ENCODE results near the gene GCNT3.
"Not testable (repeated sequence)": the region's sequence is repeated elsewhere in the genome, so short reads cannot be mapped to it uniquely, and the experiment has no call there.

GCNT3 gene

DNA sequence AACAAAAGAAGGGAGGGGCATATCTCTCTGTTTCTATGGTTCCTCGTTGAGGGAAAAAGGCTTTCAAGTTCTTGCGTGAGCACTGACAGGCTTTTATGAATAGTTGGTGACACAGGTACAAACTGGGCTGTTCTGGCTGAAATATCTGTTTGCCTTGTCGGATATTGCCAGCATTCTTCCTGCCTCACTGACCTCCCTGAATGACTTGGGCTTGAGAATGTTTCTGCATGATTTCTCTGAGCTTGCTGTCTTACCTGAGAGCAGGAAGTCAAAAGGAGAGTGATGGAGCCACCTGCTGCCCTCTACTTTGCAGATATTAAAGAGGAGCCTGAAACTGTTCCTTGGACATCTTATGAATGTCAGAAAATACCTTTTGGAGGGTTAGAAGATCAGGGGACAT, 4.8 kb downstream of the GCNT3 start:
- no peak for DNase-seq (ENCODE audit: low spot score)

DNA sequence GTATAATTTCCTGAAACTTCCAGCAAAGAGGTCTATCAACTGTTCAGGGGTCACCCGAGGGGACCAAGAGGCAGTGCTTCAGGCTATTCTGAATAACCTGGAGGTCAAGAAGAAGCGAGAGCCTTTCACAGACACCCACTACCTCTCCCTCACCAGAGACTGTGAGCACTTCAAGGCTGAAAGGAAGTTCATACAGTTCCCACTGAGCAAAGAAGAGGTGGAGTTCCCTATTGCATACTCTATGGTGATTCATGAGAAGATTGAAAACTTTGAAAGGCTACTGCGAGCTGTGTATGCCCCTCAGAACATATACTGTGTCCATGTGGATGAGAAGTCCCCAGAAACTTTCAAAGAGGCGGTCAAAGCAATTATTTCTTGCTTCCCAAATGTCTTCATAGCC, 6.8 kb downstream of the GCNT3 start:
- DNase-seq (ENCODE audit: low spot score) = no peak

DNA sequence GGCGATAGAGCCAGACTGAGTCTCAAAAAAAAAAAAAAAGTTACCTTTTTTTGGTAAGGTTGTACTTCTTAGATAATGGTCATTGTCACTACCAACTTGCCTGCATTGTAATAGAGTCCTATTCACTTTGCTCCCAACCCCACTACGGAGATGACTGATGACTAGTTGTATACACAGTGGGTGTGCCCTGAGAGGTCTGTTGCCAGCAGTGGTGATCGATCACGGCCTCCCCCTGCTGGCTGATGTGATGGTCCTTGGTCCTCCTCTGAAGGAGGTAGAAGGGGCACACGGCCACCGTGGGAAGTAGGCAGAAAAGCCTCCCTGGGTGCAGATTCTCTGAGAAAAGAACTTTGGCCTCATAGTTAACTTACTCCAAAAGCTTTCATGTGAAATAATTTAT, 10.7 kb downstream of the GCNT3 start:
- DNase-seq (ENCODE audit: low spot score) = peak; percentile 78

DNA sequence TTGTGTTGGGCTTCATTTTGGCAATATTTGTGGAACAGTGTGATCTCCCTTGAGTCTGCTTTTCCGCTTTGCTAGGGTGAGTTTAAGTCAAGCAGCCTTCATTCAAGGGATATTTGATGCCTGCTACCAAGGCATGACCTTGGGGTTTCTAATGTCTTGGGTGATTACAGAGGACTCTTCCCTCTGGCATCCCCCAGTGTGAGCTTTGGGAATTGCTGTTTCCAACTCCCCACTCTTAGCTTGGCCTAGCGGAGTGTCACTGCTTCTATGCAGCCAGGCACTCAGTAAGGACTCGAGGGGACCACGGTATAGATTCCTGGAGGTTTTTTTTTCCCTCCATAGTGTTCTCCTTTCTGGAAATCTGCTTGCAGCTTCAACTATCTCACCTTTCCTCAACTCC, 21.1 kb downstream of the GCNT3 start:
- DNase-seq (ENCODE audit: low spot score) = no peak

DNA sequence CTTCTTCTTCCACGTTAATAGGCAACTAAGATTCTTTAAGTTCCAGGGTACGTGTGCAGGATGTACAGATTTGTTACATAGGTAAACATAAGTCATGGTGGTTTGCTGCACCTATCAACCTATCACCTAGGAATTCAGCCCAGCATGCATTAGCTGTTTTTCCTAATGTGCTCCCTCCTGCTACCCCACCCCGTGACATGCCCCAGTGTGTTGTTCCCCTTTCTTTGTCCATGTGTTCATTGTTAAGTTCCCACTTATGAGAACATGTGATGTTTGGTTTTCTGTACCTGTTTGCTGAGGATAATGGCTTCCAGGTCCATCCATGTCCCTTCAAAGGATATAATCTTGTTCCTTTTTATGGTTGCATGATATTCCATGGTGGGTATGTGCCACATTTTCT, 24.6 kb downstream of the GCNT3 start:
- DNase-seq (ENCODE audit: low spot score) = no peak

DNA sequence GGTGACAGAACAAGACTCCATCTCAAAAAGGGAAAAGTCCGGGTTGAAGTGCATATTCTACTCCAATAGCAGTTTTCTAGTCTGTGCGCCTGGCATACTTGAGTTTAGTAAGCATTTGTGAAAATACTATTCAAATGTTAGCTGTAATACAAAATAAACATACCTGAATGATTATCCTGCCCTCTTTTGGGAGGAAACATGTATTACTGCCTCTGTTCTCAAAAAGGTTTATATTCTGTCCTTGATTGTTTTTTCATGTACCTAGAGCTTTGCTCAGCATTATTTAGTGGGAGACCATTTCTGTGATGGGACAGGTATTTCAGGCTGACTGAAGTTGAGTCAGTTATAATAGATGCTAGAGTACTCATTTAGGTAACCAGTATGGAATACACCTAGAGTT, 25.9 kb downstream of the GCNT3 start:
- not testable (repeated sequence) for DNase-seq (ENCODE audit: low spot score)

DNA sequence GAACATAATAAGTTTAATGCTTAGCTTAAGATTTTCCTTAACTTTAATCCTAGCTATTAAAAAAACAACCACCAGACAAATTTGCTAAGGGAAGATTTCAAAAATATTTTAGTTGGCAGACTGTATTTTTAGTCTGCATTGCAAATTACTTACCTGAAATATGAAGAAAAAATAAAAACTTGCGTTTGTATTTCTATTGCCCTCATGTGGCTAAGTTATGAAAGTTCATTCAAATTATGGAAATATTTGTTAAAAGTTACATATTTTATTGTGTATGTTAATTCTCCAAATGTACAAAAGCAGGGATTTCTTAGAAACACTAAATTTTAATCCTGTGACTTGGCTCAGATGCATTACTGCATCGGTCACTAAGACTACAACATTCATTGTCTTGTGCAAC, 30.8 kb downstream of the GCNT3 start:
- no peak for DNase-seq (ENCODE audit: low spot score)

DNA sequence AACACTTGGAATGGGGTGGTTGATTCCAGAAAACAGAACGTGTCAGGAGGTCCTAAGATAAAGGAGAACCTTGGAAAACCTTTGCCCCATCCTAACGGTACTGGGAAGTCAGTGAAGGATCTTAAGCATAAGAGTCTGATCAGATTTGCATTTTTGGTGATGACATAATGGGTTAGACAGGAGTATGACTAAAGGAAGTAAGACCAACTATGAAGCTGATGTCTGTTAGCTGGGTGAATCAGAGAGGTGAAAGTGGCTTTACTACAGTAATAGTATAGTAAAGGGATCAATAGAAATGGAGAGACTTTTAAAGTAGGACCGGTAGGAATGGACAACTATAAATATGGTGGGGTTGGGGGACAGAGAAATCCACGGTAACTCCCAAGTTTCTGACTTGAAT, 33.2 kb downstream of the GCNT3 start:
- DNase-seq (ENCODE audit: low spot score) = no peak

DNA sequence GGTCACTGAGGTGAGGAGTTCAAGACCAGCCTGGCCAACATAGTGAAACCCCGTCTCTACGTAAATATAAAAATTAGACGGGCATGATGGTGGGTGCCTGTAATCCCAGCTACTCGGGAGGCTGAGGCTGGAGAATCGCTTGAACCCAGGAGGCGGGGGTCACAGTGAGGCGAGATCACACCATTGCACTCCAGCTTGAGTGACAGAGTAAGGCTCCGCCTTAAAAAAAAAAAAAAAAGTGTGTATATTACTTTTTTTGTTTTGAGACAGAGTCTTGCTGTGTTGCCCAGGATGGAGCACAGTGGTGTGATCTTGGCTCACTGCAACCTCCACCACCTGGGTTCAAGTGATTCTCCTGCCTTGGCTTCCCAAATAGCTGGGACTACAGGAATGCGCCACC, 34.2 kb downstream of the GCNT3 start:
- DNase-seq (ENCODE audit: low spot score) = not testable (repeated sequence)

DNA sequence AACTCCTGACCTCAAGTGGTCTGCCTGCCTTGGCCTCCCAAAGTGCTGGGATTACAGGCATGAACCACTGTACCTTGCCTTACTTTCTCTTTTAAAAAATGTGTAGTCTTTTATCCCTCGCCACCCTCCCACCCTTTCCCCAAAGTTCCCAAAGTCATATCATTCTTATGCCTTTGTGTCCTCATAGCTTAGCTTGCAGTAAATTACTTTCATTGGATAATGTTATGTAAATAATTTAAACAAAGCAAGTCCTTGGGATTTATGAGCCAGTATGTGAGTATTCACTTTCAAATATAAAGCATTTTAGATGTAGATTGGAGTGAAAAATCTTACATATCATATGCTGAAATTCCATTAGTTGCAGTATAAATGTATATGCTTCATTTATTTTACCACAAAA, 34.7 kb downstream of the GCNT3 start:
- DNase-seq (ENCODE audit: low spot score) = no peak

DNA sequence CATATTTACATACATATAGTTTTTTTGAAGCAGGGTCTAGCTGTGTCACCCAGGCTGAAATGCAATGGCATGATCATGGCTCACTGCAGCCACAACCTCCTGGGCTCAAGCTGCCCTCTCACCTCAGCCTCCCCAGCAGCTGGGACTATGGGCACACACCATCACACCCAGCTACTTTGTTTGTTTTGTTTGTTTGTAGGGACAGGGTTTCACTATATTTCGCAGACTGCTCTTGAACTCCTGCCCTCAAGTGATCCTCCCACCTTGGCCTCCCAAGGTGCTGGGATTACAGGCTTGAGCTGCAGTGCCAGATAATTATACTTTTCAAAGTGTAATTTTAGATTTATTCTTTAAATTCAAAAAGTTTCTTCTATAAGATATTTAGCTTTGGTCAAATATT, 35.5 kb downstream of the GCNT3 start:
- no peak for DNase-seq (ENCODE audit: low spot score)

DNA sequence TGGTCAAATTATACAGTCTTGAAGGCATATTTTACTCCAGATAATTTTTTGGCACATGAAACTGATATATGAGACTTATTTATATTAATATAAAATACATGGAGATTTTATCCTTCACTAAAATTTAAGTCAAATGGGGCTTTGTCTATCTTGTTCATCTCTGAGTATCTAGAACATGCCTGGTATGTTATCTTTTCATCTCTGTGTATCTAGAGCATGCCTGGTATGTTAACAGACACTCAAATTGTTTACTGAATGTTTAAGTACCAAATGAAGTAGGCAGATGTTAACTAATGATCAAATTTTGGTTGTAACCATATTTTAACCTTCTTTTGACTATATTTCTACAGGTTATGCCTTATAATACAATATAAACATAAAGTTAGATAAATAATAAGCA, 38.0 kb downstream of the GCNT3 start:
- DNase-seq (ENCODE audit: low spot score) = no peak

DNA sequence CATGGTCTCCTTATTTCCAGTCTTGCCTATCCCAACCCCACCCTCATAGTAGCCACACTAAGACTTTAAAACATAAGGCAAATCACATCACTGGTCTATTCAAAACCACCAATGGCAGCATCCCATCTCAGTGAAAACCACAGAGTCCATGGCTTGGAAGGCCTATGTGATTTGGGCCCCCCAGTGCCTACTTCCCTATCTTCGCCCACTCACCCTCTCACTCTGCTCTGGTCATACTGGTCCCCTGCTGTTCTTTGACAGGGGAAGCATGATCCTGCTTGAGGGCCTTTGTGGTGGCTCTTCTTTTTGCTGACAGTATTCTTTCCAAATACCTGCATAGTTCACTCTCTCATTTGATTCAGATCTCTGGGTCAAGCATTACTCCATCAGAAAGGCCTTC, 42.5 kb downstream of the GCNT3 start:
- DNase-seq (ENCODE audit: low spot score) = no peak

DNA sequence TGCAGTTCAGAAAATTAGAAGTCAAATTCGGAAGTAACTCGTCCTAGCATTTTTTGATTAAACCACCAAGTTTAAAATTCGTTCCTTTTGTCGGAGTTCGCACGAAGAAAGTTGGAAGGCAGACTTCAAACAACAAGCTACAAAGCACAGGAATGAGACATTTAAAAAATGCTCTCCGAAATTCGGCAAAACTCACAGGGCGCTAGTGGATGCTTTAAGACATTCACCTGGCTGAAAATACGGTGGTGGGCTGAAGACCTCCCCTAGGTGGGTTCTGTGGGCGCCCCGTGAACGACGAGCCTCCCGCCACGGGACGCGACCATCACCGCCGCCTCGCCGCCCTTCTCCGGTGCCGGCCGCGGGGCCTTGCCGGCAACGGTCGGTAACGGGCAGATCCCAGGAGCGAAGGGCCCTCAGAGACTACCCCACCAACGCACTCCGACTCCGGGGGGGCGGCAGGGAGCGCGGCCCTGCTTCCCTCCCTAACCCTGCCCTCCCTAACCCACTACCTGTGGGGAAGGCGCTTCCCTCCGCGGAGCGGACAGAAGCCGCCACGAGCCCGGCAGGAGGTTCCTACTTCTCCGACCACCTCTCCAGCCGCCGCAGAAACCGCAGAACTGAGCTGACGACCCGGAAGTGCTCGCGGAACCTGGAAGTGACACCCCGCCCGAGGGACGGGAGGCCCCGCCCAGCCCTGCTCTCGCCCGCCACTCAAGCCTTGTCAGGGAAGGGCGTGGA, 45.5 kb downstream of the GCNT3 start, which contains the start of gene GTF2A2:
Gene GTF2A2 (minus strand): TSS at position 619 of the 738 bp plus-strand sequence. CDS start 5,238 bp downstream, outside the sequence.
- DNase-seq (ENCODE audit: low spot score) = peak; percentile 97

DNA sequence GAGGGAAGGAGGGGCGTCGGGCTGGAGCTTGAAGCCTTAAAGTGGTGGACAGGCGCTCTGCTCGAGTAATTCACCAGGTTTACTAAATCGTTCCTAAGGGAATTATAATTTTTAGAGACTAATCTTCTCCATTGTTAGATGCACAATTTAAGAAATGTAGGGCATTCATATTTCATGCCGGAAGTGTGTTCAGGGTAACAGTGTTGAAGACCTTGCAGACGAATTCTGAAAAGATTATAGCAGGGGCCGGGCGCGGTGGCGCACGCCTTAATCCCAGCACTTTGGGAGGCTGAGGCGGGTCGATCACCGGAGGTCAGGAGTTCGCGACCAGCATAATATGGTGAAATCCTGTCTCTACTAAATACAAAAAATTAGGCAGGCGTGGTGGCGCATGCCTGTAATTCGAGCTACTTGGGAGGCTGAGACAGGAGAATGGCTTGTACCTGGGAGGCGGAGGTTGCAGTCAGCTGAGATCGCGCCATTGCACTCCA, 46.1 kb downstream of the GCNT3 start:
- no peak for DNase-seq (ENCODE audit: low spot score)

DNA sequence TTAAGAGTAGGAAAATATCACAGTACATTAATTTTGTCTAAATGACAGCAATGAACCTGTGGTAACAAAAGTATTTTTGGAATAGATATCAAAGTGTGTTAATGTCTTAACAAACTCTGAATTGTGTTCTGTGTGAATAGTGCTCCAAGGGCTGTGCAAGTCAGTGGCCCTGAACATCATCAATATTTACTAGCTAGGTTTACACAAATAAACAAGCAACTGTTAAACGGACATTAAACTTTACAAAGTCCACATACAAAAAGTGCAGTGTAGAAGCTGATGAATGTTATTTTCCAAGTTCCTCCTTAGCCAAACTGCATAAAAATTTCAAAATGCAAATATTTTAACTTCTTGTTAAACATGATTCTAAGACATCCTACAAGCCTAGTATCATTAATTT, 47.8 kb downstream of the GCNT3 start:
- DNase-seq (ENCODE audit: low spot score) = no peak

DNA sequence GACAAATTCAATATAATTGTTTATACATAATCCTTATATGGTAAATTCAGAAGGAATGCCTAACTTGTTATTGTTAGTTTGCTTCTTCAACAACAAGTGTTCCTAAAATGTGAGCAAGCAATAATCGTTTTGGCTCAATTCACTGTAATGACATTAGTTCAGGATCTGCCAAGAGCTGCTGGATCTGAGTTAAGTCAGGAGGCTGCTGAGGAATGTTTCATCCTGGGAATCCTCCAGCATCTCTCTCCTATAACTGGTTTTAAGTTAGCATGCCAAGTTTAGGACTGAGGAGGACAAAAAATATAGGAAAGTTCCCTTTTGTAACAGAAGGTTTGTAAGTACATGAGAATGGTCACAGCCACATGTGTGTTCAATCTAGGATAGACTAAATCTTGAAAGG, 50.7 kb downstream of the GCNT3 start:
- DNase-seq (ENCODE audit: low spot score) = no peak

DNA sequence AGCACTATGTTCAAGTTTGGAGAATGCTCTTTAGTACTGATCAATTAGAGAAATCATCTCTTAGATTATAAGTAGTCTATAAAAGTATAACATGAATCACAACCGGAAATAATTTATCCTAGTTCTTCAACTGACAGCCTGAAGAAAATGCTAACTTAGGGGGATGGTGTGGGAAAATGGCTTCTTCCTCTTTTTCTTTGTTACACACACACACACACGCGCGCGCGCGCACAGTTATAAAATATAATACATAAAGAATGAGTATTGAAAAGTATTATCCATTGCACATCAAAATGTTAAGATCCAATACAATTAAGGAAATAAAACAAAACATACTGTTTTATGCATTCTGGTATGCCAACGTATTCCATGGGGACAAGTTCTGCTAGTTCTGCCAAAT, 57.0 kb downstream of the GCNT3 start:
- no peak for DNase-seq (ENCODE audit: low spot score)
